HG02852 (cell line): Measurements from ENCODE around the gene ATP1B3.
"Not testable (repeated sequence)": the region's sequence is repeated elsewhere in the genome, so short reads cannot be mapped to it uniquely, and the experiment has no call there.

Experiments used
- ATAC-seq: cut with Tn5 transposase; IDR thresholded peaks from one replicate; pipeline ENCODE4 v1.9.1; 2021; ENCODE audit warnings: mild to moderate bottlenecking, moderate library complexity; ENCODE audit not compliant: unreplicated experiment

Gene ATP1B3

DNA sequence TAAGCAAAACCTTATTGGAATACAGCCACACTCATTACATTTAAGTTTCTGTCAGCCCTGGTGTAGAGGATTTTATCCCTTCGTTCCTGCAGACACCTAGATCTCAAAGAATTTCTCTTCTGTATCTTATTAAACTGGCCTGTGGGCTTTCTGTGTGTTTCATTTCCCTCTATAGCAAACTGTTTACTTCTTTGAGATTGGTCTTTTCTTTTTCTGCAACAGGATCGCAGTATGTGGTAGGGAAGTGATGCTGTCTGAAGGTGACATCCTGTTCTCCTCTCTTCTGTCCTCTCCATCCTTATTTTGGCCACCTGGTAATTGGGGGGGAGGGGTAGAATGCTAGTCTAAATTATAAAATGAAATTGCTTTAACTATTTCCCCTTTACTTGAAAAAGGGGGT is 25.5 kb downstream of the ATP1B3 start:
- ATAC-seq: no peak

DNA sequence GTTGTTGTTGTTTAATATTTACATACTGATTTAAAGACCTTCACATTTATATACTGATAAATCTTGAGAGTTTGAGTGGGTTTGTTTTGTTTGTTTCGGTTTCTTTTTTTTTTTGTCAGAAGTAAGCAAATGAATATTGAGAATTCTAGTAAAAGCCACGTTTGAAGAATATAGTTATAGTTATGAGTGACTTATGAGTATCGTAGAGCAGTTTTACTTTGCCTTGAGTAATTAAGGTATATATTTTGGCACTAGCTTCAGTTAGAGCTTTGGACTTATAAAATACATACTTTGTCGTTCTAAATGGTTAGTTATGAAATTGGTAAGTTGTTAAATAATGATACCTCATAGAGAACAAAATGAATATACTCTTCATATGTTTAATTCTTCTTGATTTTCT is 27.8 kb downstream of the ATP1B3 start:
- no peak for ATAC-seq

DNA sequence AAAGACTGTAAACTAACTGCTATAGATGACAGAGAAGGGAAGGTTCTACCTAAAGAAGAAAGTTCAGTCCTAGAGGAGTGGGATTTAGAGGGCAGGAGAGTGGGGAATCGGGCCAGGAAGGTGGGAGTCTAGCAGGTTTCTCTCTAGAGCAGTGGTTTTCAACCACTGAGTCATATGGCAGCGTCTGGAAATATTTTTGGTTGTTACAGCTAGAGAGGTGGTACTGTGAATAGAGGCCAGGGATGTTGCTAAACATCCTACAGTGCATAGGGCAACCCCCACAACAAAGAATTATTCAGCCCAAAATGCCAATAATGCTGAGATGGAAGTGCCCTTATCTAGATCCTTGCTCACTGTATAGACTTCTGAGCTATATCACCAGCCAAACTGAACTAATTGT is 28.7 kb downstream of the ATP1B3 start:
- ATAC-seq: no peak

DNA sequence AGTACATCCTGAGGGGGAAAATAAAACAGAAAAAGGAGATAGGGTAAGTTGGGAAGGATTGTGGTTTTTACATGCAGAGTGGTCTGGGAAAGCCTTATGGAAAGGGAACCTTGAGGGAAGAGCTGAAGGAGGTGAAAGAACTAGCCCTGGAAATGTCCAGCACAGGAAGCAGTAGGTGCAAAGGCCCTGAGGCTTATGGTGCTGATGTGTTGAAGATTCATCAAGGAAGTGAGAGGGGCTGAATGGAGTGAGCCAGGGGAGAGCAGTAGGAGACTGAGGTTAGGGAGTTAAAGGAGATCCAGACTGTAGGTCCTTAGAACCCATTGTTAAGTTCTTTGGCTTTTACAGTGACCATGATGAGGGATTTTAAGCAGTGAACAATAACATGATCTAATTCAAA is 33.0 kb downstream of the ATP1B3 start:
- no peak for ATAC-seq

DNA sequence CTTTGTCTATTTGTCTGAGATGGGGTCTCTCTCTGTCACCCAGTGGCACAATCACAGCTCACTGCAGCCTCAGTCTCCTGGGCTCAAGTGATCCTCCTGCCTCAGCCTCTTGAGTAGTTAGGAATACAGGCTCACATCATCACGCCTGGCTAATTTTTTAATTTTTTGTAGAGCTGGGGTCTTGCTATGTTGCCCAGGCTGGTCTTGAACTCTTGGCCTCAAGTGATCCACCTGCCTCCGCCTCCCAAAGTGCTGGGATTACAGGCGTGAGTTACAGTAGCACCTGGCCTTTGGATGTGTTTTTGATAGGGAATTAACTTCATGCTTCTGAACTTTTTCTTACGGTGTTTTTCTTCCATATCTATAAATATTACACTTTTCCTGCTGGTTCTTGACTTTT is 33.5 kb downstream of the ATP1B3 start:
- not testable (repeated sequence) for ATAC-seq

DNA sequence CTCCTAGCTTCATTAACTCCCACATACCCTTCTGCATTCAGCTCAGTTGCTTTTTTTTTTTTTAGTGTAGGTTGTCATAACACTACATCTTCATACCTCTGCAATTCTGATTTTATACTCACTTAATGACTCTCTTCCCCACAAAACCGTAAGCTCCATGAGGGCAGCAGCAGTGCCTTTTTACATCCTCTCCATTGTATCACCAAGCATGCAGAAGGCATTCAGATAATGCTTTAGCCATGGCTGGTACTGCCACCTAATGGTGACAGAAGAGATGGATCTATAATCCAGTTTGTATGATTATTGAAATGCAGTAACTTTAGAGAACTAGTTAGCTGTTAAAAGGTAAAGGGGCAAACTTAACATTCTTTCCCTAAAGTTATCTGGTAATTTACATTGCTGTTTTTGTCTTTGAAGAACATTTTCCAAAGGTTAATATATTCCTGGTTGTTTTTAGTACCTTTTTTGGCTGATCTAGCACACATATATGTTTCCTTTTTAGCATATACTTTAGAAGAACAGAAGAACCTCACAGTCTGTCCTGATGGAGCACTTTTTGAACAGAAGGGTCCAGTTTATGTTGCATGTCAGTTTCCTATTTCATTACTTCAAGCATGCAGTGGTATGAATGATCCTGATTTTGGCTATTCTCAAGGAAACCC is 36.8 kb downstream of the ATP1B3 start:
- ATAC-seq: peak; percentile 68

DNA sequence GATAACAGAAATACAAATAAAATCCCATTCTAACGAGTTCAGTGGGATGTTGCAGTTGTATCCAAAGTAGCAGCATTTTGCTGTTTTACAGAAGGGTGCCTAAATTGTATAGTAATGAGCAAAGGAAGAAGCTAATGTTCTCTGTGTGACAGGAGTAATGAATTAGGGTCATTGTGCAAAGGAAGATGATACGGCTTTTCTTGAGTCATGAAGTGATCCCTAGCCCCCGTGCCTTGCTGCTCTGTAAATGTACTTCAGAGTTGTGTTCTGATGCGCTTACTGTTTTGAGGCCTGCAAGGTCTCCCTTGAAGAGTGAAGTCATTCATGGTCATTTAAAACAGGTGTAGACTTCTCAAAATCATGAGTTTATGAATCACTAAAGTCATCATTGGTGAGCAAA is 37.9 kb downstream of the ATP1B3 start:
- ATAC-seq: no peak

DNA sequence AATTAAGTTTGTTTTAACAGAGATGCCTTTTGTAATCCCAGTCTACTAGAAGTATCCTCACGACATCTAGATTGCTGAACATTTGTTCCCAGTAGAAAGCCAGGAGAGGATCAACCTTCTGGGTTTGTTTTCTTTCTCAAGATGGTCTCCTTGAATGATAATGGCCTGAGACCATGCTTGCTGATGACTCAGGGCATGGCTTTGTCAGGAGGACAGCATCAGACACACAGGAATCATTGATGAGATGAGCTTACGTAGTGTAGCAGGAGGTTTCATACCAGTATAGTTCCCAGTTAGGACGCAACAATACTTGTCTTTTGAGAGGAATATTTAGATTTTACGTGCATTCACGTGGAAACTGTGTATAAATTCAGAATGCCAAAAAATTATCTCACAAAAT is 38.6 kb downstream of the ATP1B3 start:
- ATAC-seq: no peak

DNA sequence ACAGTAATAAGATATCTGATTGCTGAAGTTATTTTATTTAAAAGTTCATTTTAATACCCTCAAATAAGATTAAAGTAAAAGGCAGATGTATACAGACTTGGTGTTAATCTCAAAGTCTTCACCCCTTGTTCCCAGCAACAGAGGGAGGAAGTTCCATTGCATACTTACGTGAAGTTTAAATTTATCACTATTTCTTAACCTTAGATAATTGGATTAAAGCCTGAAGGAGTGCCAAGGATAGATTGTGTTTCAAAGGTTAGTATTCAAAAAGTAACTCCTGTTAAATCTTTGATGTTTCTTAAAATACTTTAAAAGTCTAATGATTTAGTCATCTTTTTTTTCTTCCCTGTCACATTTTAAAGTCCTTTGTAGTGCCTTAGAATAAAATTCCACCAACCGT is 39.3 kb downstream of the ATP1B3 start:
- ATAC-seq: no peak

DNA sequence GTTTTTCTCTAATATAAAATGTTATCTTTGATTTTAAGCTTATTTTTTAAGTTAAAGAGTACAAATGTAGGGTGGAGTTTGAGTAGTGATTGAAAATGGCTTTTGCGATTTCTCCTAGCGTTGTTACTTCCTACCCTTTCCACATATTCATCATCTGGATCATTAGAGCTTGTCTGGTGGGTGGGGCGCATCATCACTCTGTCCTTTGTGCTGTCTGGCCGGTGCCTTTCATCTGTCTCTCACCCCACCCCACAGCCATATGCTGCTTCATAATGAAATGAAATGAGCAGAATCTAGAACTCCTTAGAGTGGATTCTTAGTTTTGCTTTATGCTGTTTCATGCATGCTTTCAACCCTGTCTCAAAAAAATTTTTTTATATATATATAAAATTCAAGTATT is 44.3 kb downstream of the ATP1B3 start:
- ATAC-seq: no peak

DNA sequence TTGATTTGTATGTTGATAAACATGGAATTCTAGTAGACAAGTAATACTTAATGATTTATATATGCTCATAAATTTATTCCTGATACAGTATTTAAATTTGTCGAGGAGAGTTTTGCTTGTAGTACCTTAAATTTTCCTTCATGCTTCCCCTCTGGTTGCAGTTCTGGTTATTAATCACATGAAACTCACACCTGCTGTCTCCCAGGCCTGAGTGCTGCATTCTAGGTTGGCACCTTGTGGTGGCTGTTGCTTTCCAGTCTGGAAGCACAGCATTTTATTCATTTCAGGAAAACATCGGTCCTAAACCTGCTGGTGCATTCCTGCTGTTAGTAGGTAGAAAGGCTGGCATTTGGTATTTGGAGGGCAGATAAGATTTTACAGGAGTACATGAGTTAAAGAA is 44.9 kb downstream of the ATP1B3 start:
- no peak for ATAC-seq

DNA sequence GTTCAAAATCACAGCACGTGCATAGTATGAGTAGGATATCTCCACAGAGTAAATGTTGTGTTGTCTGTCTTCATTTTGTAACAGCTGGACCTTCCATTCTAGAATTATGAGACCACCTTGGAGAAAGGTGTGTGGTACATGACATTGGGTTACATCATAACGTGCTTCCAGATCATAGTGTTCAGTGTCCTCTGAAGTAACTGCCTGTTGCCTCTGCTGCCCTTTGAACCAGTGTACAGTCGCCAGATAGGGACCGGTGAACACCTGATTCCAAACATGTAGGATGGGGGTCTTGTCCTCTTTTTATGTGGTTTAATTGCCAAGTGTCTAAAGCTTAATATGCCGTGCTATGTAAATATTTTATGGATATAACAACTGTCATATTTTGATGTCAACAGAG is 49.2 kb downstream of the ATP1B3 start:
- not testable (repeated sequence) for ATAC-seq

DNA sequence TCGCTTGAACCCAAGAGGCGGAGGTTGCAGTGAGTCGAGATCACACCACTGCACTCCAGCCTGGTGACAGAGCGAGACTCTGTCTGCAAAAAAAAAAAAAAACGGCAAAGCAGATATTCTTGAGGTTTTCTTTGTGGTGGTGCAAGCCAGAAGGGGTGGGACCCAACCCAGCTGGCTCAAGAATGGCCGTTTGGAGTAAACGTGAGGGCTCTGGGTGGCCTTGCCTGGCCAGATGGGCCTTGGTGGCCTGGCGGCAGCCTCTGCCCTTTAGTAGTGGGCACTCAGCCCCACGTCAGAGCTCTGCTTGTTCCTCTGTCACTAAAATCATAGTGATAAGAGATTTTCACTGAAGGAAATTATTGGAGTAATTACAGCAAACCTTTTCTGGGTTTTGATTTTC is 50.5 kb downstream of the ATP1B3 start:
- ATAC-seq: no peak

DNA sequence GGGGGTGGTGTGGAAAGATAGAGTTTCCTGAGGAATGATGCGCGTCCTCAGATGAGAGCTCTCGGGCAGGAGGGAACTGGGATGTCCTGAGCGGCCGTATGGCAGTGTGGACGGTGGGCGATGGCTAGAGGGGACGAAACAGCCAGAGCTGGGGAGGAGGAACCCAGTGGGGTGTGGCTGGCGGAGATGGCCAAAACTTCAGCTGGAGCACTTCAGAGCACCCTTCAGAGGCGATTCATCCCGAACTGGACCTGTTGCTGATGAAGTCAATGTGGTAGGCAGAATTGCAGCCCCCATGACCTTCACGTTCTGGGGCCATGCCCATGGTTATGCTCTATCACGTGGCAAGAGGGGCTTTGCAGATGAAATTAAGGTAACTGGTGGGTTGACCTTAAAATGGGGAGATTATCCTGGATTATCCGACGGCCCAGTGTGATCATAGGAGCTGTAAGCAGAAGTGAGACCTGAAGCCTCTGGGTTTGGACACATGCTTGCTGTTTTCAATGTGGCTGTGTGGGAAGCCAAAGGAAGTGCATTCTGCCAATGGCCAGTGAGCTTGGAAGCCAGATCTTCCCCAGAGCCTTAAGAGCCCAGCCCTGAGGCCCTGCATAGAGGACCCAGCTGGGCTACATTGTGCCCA is 52.3 kb downstream of the ATP1B3 start:
- ATAC-seq: no peak

DNA sequence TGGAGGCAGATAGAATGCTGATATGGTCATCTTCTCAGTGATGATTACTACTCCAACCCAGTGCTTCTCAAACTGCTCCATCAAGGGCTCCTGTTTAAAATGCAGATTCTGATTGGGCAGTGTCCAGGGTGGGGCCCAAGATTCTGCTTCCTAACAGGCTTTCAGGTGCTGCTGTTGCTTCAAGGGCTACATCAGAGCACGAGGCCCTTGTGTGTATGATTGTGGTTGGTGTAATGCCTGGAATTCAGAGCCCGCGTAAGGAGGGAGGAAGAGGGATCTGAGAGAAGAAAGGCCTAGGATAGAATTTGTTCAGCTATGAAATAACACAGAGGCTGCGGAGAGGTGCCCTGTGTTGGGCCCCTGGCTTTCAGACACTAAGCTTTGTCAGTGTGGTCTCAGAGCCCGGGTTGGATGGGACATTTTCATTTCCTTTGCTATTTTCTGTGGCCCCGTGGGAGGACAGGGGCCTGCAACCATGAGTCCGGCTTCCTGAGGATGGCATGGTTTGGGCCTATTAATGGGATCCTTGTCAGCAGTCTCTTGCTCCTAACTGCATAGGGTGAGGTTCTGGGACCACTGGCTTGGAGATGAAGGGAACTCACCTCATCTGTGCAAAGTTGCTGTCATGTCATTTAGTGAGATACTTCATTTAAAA is 53.0 kb downstream of the ATP1B3 start:
- ATAC-seq: no peak

DNA sequence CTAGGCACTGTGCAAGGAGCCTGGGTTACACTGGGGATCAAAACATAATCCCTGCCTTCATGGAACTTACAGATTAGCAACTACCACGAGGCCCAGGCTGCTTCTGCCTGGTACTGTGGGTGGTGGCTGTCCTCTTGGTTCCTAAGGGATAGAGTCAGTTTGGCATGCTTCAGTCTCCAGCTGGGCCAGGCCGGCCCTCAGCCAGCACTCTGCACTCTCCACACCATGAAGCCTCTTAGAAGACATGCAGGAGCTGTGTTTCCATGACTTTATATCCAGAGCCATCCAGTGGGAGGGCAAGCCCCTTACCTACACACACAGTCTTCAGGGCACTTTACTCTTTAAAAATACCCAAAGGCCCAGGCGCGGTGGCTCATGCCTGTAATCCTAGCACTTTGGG is 54.4 kb downstream of the ATP1B3 start:
- no peak for ATAC-seq

DNA sequence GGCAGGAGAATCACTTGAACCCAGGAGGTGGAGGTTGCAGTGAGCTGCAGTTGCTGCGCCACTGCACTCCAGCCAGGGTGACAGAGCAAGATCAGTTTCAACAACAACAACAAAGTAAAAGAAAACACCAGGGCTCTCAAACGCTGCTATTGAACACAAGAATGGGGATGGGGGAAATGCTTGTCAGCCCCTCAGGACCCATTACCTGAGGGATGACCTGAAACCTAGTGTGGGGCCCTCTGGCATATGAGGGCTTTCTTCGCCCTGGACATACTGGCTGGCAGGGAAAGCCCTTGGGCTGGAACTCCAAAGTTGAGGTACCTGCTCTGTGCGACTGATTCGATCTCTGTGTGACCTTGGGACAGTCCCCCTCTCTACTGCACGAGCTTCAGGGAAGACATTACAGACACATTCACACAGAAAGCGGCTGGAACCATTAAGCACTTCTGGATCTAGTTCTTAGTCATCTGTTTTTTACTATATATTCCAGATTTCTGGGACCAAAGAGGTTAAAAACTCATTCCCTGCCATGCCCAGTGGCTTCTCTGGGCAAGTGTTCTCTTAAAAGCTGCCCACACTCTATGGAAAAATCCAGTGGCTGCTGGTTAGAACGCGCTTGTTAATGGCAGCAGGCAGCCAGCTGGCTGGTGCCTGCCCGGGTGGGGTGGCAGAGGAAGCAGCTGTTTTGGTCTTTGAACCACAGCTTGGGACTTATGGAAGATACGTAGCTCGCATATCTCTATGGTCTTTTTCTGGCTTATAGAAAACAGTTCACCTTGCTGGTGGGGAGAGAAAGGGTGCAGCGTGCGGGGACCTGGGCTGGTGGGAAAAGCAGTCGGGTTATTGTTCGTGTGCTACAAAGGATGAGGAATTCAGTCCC is 57.2 kb downstream of the ATP1B3 start:
- no peak for ATAC-seq

DNA sequence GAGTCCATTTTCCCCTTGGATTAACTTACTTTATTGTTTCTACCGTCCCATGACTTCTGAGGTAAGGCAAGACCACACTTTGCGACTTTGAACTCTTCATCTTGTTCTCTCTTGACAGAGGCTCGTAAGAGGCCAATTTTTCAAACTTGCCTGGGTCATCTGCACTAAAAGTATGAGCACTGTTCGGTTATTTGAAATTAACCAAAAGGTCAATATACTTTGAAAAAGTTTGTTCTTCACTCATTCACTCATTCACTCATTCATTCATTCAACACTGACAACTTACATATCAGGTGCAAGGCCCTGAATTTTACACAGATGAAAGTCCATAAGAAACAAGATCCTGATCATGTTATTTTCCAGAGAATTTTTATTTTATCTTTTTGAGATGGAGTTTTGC is 57.9 kb downstream of the ATP1B3 start:
- no peak for ATAC-seq

DNA sequence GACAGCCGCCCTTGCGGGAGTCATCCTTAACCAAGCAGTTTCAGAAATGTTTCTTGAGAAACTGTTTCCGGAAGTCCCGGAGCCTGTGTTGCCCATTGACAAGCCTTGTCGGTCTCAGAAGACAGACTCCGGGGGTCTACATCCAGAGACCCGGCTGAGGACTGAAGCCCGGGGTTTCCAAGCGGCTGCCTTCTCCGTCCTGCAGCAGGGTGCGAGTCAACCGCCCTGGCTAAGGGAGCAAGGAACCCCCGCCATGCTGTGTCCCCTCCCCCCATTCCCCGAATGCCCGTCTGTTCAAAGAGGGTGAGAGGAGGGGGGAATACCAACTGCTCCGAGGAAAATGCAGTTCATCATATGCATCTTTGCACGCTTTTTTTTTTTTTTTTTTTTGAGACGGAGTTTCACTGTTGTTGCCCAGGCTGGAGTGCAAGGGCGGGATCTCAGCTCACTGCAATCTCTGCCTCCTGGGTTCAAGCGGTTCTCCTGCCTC is 61.6 kb downstream of the ATP1B3 start:
- ATAC-seq: no peak

DNA sequence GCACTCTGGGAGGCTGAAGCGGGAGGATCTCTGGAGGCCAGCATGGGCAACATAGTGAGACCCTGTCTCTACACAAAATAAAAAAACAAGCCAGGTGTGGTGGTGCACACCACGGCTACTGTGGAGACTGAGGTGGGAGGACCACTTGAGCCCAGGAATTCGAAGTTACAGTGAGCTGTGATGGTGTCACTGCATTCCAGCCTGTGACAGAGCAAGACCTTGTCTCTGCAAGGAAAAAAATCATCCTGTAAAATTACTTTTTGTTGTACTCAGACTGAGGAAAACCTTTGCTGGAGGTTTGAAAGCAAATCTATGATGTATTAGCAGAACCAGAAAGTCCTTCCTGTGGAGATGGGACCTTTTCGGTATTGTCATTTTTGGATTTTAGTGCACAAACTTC is 63.3 kb downstream of the ATP1B3 start:
- no peak for ATAC-seq

DNA sequence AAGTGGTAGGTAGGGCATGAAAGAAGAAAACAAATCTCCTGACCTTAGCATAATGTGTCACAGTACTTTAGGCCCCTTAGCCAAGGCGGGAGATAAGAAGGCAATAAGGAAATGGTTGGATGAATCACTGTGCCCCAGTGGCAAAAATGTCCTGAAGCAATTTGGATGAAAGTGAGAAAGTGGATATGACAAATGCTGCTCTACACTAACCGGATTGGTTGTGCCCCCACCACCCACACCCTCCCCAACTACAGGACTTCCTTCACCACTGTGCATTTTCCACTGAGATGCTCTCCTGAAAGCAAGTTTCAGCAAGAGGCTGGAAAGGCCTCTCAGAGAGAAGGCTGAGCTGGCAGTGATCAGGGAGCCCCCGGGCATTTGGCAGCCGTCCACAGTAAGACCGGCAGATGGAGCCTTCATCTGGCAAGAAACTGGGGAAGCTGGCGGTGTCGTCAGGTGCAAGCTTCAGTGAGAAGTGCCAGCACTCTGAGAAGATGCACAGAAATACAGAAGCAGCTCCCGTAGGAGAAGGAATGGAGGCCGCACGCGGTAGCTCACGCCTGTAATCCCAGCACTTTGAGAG is 63.8 kb downstream of the ATP1B3 start:
- no peak for ATAC-seq
